ENCODE measurements around the gene OTOF.

OTOF gene

DNA sequence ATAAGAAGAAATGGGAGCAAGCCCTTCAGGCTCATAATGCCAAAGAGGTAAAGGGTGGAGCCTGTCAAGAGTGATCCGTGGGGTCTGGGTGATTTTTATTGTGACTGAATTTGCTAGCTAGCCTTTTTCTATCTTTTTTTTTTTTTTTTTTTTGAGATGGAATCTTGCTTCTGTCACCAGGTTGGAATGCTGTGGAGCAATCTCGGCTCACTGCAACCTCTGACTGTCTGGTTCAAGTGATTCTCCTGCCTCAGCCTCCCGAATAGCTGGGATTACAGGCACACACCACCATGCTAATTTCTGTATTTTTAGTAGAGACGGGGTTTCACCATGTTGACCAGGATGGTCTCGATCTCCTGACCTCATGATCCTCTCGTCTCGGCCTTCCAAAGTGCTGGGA, 47.1 kb downstream of the OTOF start:
- ChIA-PET CTCF (interaction anchor here (0.5 to 0.7 kb wide), 2 partner anchors 13 to 89 kb away, joined by 3 read pairs; no protein-coding TSS in a partner anchor), POLR2A (ENCODE audit: low non-redundant PET) (no interaction called here)
- DNase-seq (ENCODE audit: low spot score), result no peak
- TF ChIP-seq, protein P1, sequence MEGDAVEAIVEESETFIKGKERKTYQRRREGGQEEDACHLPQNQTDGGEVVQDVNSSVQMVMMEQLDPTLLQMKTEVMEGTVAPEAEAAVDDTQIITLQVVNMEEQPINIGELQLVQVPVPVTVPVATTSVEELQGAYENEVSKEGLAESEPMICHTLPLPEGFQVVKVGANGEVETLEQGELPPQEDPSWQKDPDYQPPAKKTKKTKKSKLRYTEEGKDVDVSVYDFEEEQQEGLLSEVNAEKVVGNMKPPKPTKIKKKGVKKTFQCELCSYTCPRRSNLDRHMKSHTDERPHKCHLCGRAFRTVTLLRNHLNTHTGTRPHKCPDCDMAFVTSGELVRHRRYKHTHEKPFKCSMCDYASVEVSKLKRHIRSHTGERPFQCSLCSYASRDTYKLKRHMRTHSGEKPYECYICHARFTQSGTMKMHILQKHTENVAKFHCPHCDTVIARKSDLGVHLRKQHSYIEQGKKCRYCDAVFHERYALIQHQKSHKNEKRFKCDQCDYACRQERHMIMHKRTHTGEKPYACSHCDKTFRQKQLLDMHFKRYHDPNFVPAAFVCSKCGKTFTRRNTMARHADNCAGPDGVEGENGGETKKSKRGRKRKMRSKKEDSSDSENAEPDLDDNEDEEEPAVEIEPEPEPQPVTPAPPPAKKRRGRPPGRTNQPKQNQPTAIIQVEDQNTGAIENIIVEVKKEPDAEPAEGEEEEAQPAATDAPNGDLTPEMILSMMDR (conservative IDR thresholded peaks at IDR 0.05; ENCODE audit: low read depth), result no peak
- H3K27ac ChIP-seq, result no peak overlapping the region

DNA sequence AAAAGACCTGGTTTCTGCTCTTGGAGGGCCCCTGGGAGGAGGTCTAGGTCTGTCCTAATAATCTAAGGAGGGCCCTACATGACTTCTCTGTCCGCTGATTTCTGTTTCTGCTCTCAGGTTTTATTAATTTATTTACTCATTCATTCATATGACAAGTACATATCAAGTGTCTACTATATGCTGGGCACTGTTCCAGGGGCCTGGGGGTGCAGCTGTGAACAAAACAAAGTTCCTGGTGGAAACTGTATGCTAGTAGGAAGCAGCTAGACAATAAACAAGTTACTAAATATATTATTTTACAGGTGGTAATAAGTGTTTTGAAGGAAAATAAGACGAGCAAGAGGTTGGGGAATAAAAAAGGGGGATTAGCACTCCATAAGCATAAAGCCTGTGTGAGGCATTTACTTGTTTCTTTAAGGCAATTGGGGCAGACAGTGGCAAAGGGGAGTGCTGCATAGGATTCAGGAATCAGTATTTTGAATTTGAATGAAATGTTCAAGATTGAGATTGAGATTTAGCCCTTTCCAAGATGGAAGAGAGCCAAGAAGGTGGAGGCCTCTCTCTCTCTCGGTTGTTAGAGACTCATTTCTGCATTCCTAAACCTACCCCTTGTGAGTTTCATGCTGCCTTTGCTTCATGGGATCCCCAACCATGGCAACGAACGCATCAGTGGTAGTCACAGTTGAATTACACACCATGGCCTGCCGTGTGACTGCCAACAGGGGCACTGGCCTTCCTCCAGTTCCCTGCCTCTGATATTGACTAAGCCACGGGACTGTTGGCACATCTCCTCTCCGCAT, 47.9 kb downstream of the OTOF start:
- ChIA-PET CTCF (interaction anchor here (0.5 kb wide), 1 partner anchor 13 kb away, joined by 3 read pairs; no protein-coding TSS in a partner anchor), POLR2A (ENCODE audit: low non-redundant PET) (no interaction called here)
- no peak for DNase-seq (ENCODE audit: low spot score)
- TF ChIP-seq, protein P1 (conservative IDR thresholded peaks at IDR 0.05; ENCODE audit: low read depth), result no peak
- no peak overlapping the region for H3K27ac ChIP-seq

DNA sequence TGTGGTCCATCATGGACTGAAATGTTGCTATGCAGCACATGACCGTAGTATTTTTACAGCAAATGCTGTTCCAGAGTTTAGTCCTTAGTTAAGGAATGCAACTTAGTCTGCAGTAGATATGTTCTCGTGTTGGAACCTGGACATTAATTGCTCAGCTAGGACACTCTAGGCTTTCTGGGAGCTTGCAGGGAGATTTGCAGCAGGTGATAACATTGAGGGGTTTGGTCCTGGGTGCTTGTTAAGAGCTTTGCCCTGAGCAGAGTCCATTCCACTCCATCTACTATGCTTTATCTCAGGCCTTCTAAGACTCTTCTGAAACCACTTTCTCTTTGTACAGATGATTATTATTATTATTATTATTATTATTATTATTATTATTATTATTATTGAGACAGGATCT, 49.1 kb downstream of the OTOF start:
- CTCF ChIA-PET, result no interaction called here
- no peak for DNase-seq (ENCODE audit: low spot score)
- TF ChIP-seq, protein P1 (conservative IDR thresholded peaks at IDR 0.05; ENCODE audit: low read depth), result no peak
- no peak overlapping the region for H3K27ac ChIP-seq
- POLR2A ChIA-PET (ENCODE audit: low non-redundant PET), result no interaction called here

DNA sequence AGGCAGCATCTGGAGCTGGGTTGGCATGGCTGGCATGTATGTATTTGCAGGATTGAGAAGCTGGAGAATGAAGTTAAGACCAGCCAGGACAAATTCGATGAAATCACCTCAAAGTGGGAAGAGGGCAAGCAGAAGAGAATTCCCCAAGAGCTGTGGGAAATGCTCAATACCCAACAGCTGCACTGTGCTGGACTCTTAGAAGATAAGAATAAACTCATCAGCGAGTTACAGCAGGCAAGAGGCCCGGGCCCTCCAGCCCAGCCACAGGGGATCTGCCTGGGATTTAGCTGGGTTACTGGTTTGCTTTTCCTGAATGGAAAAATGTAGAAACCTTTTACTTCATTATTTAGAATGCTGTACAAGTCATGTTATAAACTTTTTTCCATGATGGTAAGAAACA, 53.7 kb downstream of the OTOF start:
- TF ChIP-seq, protein P1 (conservative IDR thresholded peaks at IDR 0.05; ENCODE audit: low read depth), result no peak
- no peak overlapping the region for H3K27ac ChIP-seq
- POLR2A ChIA-PET (ENCODE audit: low non-redundant PET), result no interaction called here
- CTCF ChIA-PET, result no interaction called here
- no peak for DNase-seq (ENCODE audit: low spot score)

DNA sequence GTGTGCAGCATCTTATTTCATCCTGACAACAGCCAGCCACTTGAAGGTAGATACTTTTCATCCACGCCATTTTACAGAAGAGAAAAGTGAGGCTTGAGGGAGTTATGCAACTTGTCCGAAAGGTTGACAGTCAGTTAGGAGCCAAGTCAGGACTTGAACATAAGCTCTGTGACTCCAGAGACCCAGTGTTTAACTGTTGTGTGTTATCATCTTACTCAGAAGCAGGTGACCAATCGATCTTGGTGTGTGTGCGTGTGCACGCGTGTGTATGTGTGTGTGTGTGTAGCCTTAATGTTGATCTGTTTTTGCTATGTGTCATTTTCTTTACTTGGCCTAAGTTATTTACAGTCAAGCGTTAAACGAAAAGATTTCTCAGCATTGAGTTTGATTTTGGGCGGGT, 54.2 kb downstream of the OTOF start:
- ChIA-PET CTCF (interaction anchor here (1.1 kb wide), 1 partner anchor 11 kb away, joined by 3 read pairs; no protein-coding TSS in a partner anchor), POLR2A (ENCODE audit: low non-redundant PET) (no interaction called here)
- no peak overlapping the region for H3K27ac ChIP-seq
- no peak for DNase-seq (ENCODE audit: low spot score)
- TF ChIP-seq, protein P1 (conservative IDR thresholded peaks at IDR 0.05; ENCODE audit: low read depth), result no peak

DNA sequence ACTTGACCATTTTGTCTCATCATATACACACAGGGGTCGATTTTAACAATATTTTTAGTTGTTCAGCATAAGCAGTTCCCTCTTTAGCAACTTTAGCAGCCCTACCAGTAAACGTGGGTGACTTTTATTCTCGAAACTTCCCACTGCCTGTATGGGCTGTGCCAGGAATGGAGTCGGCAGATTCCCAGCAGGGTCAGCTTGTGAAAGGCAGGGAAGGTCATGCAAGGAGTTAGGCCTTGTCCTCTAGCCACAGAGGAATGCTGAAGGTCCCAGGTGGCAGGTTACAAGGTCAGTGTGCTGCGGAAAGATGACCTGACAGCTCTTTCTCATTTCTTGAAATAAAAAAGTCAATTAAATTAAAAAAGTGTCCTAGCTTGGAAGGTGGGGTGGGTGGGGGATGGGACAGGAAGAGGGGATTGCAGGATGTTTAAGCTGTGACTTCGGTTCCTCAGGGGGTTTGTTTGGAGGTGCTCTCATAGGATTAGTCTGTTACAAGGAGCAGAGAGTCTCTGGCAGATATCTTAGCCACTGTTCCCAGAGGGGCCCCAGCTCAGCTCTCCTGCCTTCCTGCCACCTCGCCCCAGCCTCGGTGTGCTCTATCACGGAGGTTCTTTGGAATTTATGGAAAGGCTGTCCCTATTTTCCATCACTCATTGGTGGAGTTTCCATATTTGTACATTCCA, 54.8 kb downstream of the OTOF start:
- TF ChIP-seq, protein P1 (conservative IDR thresholded peaks at IDR 0.05; ENCODE audit: low read depth), result no peak
- POLR2A ChIA-PET (ENCODE audit: low non-redundant PET), result no interaction called here
- no peak overlapping the region for H3K27ac ChIP-seq
- DNase-seq (ENCODE audit: low spot score), result no peak
- CTCF ChIA-PET, result interaction anchor here (1.1 kb wide), 1 partner anchor 12 kb away, joined by 3 read pairs; no protein-coding TSS in a partner anchor

Measured in RWPE1 (cell line).